Common myeloid progenitor, CD34-positive (primary cell): Measurements from ENCODE around the gene WARS2.

Experiments used
- CTCF ChIA-PET: fragments of 350-600 bp; sonication (Branson Sonifier 250); formaldehyde crosslinking; loops from one replicate; lab custom pipeline; 2021; ENCODE audit warnings: antibody characterized with exemption; lab: Charles Lee
- POLR2A ChIA-PET: fragments of 350-600 bp; sonication (Branson Sonifier 250); formaldehyde crosslinking; loops from one replicate; lab custom pipeline; 2021; ENCODE audit warnings: antibody characterized with exemption; lab: Charles Lee
- DNase-seq, 3 donors: peaks; one replicate each; pipeline versions ENCODE4 v3.0.0 to v3.0.0-alpha.2; 2013
- H3K27ac ChIP-seq, 2 experiments: 1 replicate in 1 of 2; 2 replicates in 1 of 2; pipeline ENCODE4 v1.7.0; 2013; ENCODE audit warnings: inconsistent platforms in 2 of 2, low read length in 2 of 2, mild to moderate bottlenecking in 2 of 2, low read depth in 1 of 2, moderate library complexity in 1 of 2; ENCODE audit not compliant: severe bottlenecking in 2 of 2, insufficient read depth in 1 of 2, poor library complexity in 1 of 2
- H3K27me3 ChIP-seq, 5 experiments: replicated peaks in 2 of 5; 1 replicate in 3 of 5; 2 replicates in 2 of 5; pipeline versions ENCODE4 v1.6.1 to v1.7.0; 2013; ENCODE audit warnings: low read length in 4 of 5, mild to moderate bottlenecking in 2 of 5, moderate library complexity in 2 of 5, inconsistent platforms in 1 of 5; ENCODE audit not compliant: insufficient read depth in 5 of 5, control insufficient read depth in 4 of 5
- H3K36me3 ChIP-seq, 4 experiments: 1 replicate in 2 of 4; 2 replicates in 2 of 4; pipeline versions ENCODE4 v1.6.1 to v1.7.0; 2013; ENCODE audit warnings: low read length in 3 of 4, control low read depth in 1 of 4, mild to moderate bottlenecking in 1 of 4; ENCODE audit not compliant: control insufficient read depth in 4 of 4, insufficient read depth in 4 of 4
- H3K4me1 ChIP-seq, 4 experiments: 1 replicate in 3 of 4; 2 replicates in 1 of 4; pipeline versions ENCODE4 v1.6.1 to v1.7.1; 2013; ENCODE audit warnings: low read length in 3 of 4, mild to moderate bottlenecking in 3 of 4, control low read depth in 1 of 4, inconsistent platforms in 1 of 4, moderate library complexity in 1 of 4; ENCODE audit not compliant: control insufficient read depth in 4 of 4, insufficient read depth in 4 of 4; ENCODE audit errors: control extremely low read depth in 1 of 4
- H3K4me3 ChIP-seq, 7 experiments: 1 replicate in 4 of 7; 2 replicates in 3 of 7; pipeline versions ENCODE4 v1.5.1 to v1.7.0; 2013; ENCODE audit warnings: mild to moderate bottlenecking in 7 of 7, low read length in 6 of 7, moderate library complexity in 6 of 7, inconsistent platforms in 2 of 7, low read depth in 2 of 7, control low read depth in 1 of 7; ENCODE audit not compliant: insufficient read depth in 4 of 7, control insufficient read depth in 1 of 7; ENCODE audit errors: extremely low read depth in 1 of 7
- H3K9me3 ChIP-seq, 5 experiments: 1 replicate in 4 of 5; 2 replicates in 1 of 5; pipeline versions ENCODE4 v1.6.1 to v1.7.1; 2013; ENCODE audit warnings: low read length in 4 of 5, mild to moderate bottlenecking in 2 of 5, inconsistent platforms in 1 of 5, low read depth in 1 of 5, moderate library complexity in 1 of 5; ENCODE audit not compliant: control insufficient read depth in 4 of 5, insufficient read depth in 2 of 5; ENCODE audit errors: control extremely low read depth in 1 of 5
- WGBS: methylation state at CpG from one replicate; pipeline ENCODE4 v1.1.5; 2013; ENCODE audit not compliant: insufficient coverage; 5-methylcytosine and 5-hydroxymethylcytosine counted together

The WARS2 gene

DNA sequence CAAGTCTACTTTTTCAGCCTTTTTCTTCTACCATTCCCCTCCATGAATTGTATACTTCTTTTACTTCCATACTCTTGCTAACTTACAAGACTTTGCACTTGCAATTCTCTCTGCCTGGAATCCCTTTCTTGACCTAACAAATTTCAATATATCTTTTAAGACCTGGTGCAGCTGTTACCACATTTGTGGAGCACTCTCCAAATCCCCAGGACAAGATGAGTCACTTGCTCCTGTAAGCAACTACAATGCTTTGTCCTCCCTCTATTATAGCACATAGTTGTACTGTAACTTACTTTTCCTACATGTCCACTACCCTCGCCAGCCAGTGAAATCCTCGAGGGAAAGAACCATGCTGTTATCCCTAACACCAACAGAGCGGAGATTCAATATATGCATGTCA lies 43.1 kb downstream of the WARS2 start:
- Histone ChIP-seq H3K9me3 (peaks cover 0 to 2% (median 0%) of the 10 kb centered on the region in 5 experiments), H3K27me3 (no peaks in the 10 kb centered on the region), H3K36me3 (no peaks in the 10 kb centered on the region), H3K4me1 (no peaks in the 10 kb centered on the region), H3K4me3 (no peak overlapping the region), H3K27ac (no peak overlapping the region)
- CTCF ChIA-PET: no interaction called here
- WGBS: no CpG with 5 or more reads among the region's 3 CpGs
- POLR2A ChIA-PET: no interaction called here
- DNase-seq: no peak

GRCh38 chr1:119093721-119094120 lies 46.7 kb downstream of the WARS2 start:
- no CpG with 5 or more reads among the region's 1 CpG for WGBS
- H3K27ac ChIP-seq: no peak overlapping the region
- H3K4me1 ChIP-seq: no peaks in the 10 kb centered on the region
- H3K36me3 ChIP-seq: no peaks in the 10 kb centered on the region
- POLR2A ChIA-PET: no interaction called here
- CTCF ChIA-PET: no interaction called here
- H3K4me3 ChIP-seq: no peak overlapping the region
- H3K9me3 ChIP-seq: peaks cover 0 to 13% (median 5%) of the 10 kb centered on the region in 5 experiments
- DNase-seq: no peak
- no peaks in the 10 kb centered on the region for H3K27me3 ChIP-seq

GRCh38 chr1:119091618-119092017 lies 48.8 kb downstream of the WARS2 start:
- Histone ChIP-seq H3K36me3 (no peaks in the 10 kb centered on the region), H3K9me3 (peaks cover 0 to 13% (median 5%) of the 10 kb centered on the region in 5 experiments), H3K4me1 (no peaks in the 10 kb centered on the region), H3K4me3 (no peak overlapping the region), H3K27ac (no peak overlapping the region), H3K27me3 (no peaks in the 10 kb centered on the region)
- ChIA-PET POLR2A (no interaction called here), CTCF (no interaction called here)
- WGBS: 94% methylated on average over 3 of the region's 4 CpGs
- no peak for DNase-seq

- H3K27ac ChIP-seq: no peak overlapping the region
- POLR2A ChIA-PET: interaction anchor here (0.6 kb wide), 1 partner anchor 1266 kb away, joined by 5 read pairs; no protein-coding TSS in a partner anchor
- H3K36me3 ChIP-seq: no peaks in the 10 kb centered on the region
- H3K27me3 ChIP-seq: no peaks in the 10 kb centered on the region
- CTCF ChIA-PET: no interaction called here
- 100% methylated on average over 2 of the region's 3 CpGs for WGBS
- peaks cover 0 to 13% (median 5%) of the 10 kb centered on the region in 5 experiments for H3K9me3 ChIP-seq
- no peak overlapping the region for H3K4me3 ChIP-seq
- no peak for DNase-seq
- H3K4me1 ChIP-seq: no peaks in the 10 kb centered on the region
These were observed 50.2 kb downstream of the WARS2 start for GRCh38 chr1:119090250-119090649.

DNA sequence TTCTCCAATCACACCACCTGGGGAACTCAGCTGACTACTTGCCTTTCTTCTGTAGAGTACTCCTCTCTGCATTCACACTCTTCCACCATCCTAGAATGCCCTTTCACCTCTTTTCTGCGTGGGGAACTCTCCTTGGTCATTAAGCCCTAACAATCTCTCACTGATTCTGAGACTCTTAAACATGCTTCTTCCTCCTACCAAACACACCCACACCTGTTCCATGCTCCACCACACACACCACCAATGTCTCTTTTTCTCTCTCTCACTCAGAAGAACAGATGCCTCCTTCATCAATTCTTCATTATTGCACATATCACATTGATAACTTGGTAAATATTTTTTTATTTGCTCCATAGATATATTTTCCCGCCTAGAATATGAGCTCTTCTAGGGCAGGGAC lies 53.6 kb downstream of the WARS2 start:
- ChIA-PET POLR2A (no interaction called here), CTCF (interaction anchor here (0.9 kb wide), 1 partner anchor 16 kb away, joined by 3 read pairs; no protein-coding TSS in a partner anchor)
- DNase-seq: no peak
- no peaks in the 10 kb centered on the region for H3K4me1 ChIP-seq
- no peaks in the 10 kb centered on the region for H3K36me3 ChIP-seq
- H3K4me3 ChIP-seq: no peak overlapping the region
- H3K27ac ChIP-seq: no peak overlapping the region
- peaks cover 0 to 13% (median 3%) of the 10 kb centered on the region in 5 experiments for H3K9me3 ChIP-seq
- 100% methylated on average over 1 of the region's 2 CpGs for WGBS
- H3K27me3 ChIP-seq: no peaks in the 10 kb centered on the region

DNA sequence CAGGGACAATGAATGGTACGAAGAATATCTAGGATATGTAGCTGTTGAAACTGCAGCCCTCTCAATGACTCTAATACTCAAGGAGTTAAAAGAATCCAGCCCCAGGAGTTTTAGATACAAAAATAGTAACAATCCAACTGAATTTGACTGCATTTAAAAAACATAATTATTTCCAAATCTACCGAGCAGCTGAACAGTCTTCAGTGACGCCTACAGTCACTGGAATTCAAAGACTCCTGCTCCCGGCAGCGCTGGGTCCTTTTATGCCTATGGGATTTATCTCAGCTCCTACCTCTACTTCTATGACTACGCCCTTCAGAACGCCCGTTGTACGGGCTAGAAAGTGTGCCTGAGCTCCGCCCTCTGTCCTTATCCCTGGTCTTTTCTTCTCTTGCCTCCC lies 55.7 kb downstream of the WARS2 start:
- DNase-seq: no peak
- no peaks in the 10 kb centered on the region for H3K27me3 ChIP-seq
- peaks cover 0 to 3% (median 2%) of the 10 kb centered on the region in 5 experiments for H3K9me3 ChIP-seq
- no peak overlapping the region for H3K27ac ChIP-seq
- no peak overlapping the region for H3K4me3 ChIP-seq
- ChIA-PET CTCF (no interaction called here), POLR2A (no interaction called here)
- WGBS: 99% methylated on average over 10 of the region's 10 CpGs
- H3K4me1 ChIP-seq: peaks cover 0 to 2% (median 0%) of the 10 kb centered on the region in 4 experiments
- H3K36me3 ChIP-seq: no peaks in the 10 kb centered on the region

DNA sequence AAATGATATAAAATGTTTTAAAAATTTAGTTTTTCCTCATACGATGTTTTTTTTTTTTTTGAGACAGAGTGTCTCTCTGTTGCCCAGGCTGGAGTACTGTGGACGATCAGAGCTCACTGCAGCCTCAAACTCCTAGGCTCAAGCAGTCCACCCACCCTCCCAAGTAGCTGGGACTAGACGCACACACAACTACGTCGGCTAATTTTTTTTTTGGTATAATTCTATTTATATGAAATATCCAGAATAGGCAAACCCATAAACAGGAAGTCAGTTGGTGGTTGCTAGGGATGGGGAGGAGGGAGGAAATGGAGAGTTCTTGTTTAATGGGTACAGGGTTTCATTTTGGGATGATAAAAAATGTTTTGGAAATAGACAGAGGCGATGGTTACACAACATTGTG lies 56.5 kb downstream of the WARS2 start:
- H3K27ac ChIP-seq: no peak overlapping the region
- no peaks in the 10 kb centered on the region for H3K36me3 ChIP-seq
- ChIA-PET CTCF (no interaction called here), POLR2A (no interaction called here)
- H3K4me3 ChIP-seq: no peak overlapping the region
- H3K9me3 ChIP-seq: peaks cover 0 to 2% (median 0%) of the 10 kb centered on the region in 5 experiments
- peak in 1 of 3 donors; percentile 2 for DNase-seq
- no peaks in the 10 kb centered on the region for H3K27me3 ChIP-seq
- peaks cover 0 to 2% (median 0%) of the 10 kb centered on the region in 4 experiments for H3K4me1 ChIP-seq
- WGBS: no CpG with 5 or more reads among the region's 6 CpGs
